Liver (tissue), 3 donors: ENCODE data around the gene SLC18A3.

ENCODE experiments used
- RAD21 ChIP-seq, 2 donors: IDR thresholded peaks; 2 replicates each; pipeline ENCODE4 v1.6.1; 2016; ENCODE audit warnings: antibody characterized with exemption in 2 of 2, mild to moderate bottlenecking in 2 of 2
- TAF1 ChIP-seq: conservative IDR thresholded peaks from 2 replicates; pipeline ENCODE4 v1.6.1; 2016; ENCODE audit warnings: antibody characterized with exemption, mild to moderate bottlenecking
- TF ChIP-seq, protein P1 (sequence below): fragments of 150-350 bp; IDR thresholded peaks from 2 replicates; pipeline ENCODE4 v1.5.1; 2017; ENCODE audit warnings: improper control_type of control experiment, low read depth, low read length; ENCODE audit not compliant: missing input control
- TF ChIP-seq, protein P2 (sequence below): IDR thresholded peaks from 2 replicates; pipeline ENCODE4 v1.6.1; 2016; ENCODE audit warnings: antibody characterized with exemption
- donor health status: healthy.
- donor health status: healthy.

DNA sequence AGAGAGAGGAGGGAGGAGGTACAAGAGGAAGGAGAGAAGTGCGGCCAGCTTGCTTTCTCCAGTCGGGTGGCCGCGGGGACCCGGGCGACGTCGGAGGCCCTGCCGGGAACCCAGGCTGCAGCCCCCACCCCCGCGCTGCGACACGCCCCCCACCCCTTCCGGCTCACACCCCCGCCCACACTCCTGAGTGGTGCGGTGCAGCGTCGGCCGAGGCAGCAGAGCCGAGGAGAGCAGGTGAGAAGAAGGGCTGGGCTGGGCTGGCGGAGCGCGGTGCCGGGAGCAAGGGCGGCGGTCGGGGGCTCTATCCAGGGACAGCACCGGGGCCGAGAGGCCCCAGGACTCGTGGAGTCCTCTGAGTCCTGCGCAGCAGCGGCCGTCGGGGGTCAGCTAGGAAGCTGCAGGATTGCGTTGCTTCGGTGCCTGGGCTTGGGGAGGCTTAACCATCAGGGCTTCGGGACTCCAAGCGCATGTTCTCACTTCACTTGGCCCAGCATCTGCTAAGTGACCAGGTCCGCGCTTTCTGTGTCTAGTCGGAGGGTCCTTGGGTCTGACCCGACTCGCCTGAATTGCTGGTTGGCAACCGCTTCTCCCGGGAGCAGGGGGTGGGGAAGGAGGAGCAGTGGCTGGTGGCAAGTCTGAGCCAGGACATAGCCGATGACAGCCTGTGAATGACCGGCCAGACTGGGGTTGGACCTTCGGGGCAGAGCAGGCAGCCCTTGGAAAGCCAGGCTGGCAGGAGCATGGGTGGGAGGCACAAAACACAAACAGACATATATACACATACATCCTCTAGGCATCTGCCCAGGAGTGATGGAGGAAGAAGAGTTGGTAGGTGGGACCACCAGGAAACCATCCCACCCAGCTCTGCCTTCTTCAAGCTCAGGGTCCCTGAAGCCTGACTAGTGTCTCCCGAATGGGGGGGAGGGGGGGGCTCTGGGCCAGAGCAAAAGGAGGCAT lies 4.4 kb downstream of the SLC18A3 start:
- TF ChIP-seq, protein P1, sequence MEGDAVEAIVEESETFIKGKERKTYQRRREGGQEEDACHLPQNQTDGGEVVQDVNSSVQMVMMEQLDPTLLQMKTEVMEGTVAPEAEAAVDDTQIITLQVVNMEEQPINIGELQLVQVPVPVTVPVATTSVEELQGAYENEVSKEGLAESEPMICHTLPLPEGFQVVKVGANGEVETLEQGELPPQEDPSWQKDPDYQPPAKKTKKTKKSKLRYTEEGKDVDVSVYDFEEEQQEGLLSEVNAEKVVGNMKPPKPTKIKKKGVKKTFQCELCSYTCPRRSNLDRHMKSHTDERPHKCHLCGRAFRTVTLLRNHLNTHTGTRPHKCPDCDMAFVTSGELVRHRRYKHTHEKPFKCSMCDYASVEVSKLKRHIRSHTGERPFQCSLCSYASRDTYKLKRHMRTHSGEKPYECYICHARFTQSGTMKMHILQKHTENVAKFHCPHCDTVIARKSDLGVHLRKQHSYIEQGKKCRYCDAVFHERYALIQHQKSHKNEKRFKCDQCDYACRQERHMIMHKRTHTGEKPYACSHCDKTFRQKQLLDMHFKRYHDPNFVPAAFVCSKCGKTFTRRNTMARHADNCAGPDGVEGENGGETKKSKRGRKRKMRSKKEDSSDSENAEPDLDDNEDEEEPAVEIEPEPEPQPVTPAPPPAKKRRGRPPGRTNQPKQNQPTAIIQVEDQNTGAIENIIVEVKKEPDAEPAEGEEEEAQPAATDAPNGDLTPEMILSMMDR, result no peak
- TF ChIP-seq TAF1 (no peak), RAD21 (IDR thresholded peaks at IDR 0.05) (no peak)
- TF ChIP-seq, protein P2, sequence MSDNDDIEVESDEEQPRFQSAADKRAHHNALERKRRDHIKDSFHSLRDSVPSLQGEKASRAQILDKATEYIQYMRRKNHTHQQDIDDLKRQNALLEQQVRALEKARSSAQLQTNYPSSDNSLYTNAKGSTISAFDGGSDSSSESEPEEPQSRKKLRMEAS, result no peak
